ENCODE measurements around the gene SMURF1.

- TF ChIP-seq, protein P1, sequence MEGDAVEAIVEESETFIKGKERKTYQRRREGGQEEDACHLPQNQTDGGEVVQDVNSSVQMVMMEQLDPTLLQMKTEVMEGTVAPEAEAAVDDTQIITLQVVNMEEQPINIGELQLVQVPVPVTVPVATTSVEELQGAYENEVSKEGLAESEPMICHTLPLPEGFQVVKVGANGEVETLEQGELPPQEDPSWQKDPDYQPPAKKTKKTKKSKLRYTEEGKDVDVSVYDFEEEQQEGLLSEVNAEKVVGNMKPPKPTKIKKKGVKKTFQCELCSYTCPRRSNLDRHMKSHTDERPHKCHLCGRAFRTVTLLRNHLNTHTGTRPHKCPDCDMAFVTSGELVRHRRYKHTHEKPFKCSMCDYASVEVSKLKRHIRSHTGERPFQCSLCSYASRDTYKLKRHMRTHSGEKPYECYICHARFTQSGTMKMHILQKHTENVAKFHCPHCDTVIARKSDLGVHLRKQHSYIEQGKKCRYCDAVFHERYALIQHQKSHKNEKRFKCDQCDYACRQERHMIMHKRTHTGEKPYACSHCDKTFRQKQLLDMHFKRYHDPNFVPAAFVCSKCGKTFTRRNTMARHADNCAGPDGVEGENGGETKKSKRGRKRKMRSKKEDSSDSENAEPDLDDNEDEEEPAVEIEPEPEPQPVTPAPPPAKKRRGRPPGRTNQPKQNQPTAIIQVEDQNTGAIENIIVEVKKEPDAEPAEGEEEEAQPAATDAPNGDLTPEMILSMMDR (IDR thresholded peaks at IDR 0.05): no peak
- no peak for TF ChIP-seq POLR2AphosphoS5 (IDR thresholded peaks at IDR 0.05)
- no peak for TF ChIP-seq POLR2A (IDR thresholded peaks at IDR 0.05)
These were observed 44.3 kb upstream of the SMURF1 start for GRCh38 chr7:99188221-99188620.
